HAP-1 (cell line): Measurements from ENCODE around the gene SYNJ2.

Experiments
- DNase-seq, 2 experiments: peaks; one replicate each; pipeline ENCODE4 v3.0.0-alpha.2; 2016 to 2020; ENCODE audit warnings: low spot score in 2 of 2
- H3K27me3 ChIP-seq: fragments of 250-450 bp; sonication (Bioruptor Pico); 2 replicates; pipeline ENCODE4 v1.5.1; 2020; ENCODE audit warnings: low read depth, mild to moderate bottlenecking, moderate library complexity
- H3K36me3 ChIP-seq: fragments of 250-450 bp; sonication (Bioruptor Pico); replicated peaks from 2 replicates; pipeline ENCODE4 v1.5.1; 2020; ENCODE audit warnings: mild to moderate bottlenecking
- H3K4me1 ChIP-seq: fragments of 250-450 bp; sonication (Bioruptor Pico); 2 replicates; pipeline ENCODE4 v1.5.1; 2020; ENCODE audit warnings: mild to moderate bottlenecking
- H3K4me3 ChIP-seq: fragments of 250-450 bp; sonication (Bioruptor Pico); 2 replicates; pipeline ENCODE4 v1.5.1; 2020; ENCODE audit warnings: mild to moderate bottlenecking, moderate library complexity
- H3K9me3 ChIP-seq: fragments of 250-450 bp; sonication (Bioruptor Pico); 2 replicates; pipeline ENCODE4 v1.5.1; 2020; ENCODE audit warnings: mild to moderate bottlenecking, moderate library complexity
- in situ Hi-C: fragments of 300-500 bp; cut with MboI; formaldehyde crosslinking; loops from 3 replicates; pipeline ENCODE4 v1.14.3; 2020; ENCODE audit warnings: low sequenced_read_pairs, inconsistent platforms, mixed read lengths

SYNJ2 gene

DNA sequence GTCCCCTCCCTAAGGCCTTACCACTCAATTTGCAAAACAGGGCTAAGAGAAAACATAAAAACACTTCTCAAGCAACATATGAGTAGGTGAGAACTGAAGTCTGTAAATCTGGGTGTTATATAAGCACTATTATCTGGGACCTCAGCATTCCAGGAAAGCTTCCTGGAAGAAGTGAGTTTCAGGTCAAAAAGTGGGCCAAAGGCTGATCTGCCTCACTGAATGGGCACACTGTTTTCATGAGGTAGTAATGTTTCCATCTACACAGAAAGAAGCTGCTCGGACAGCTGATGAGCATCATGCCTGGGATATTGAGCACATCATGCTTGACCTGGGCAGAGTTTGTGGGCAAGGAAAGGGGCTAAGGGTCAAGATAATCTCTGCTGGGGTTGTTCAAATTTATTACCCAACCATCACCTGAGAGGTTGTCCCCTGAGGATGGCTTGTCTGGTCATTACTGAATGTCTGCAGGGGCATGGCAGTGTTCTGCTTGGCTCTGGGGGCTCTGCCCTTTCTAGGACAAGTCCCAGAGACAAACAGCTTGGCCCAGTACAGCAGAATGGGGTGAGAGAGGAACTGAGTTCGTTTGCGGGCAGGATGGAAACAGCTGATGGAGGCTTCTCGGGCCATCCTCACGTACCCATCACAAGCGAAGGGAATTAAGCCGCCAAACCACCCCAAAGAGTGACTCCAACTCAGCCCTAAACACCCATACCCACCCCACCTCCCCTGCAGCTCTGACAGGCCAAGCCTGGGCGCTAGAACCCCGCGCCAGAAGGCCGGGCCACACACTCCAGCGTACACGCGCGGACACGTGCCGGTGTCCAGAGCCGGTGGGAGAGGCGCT, 1.2 kb upstream of the SYNJ2 start:
- Histone ChIP-seq H3K36me3 (no peaks in the 10 kb centered on the region), H3K27me3 (no peaks in the 10 kb centered on the region), H3K9me3 (no peaks in the 10 kb centered on the region), H3K4me3 (peak overlapping the region; percentile 58), H3K4me1 (peaks cover 17% of the 10 kb centered on the region)
- in situ Hi-C loops: no loop called here
- no peak for DNase-seq

GRCh38 chr6:157981132-157981394, 600 bp upstream of the SYNJ2 start:
- in situ Hi-C loops: no loop called here
- no peak for DNase-seq
- Histone ChIP-seq H3K9me3 (no peaks in the 10 kb centered on the region), H3K4me3 (peak overlapping the region; percentile 58), H3K4me1 (peaks cover 23% of the 10 kb centered on the region), H3K36me3 (no peaks in the 10 kb centered on the region), H3K27me3 (no peaks in the 10 kb centered on the region)

DNA sequence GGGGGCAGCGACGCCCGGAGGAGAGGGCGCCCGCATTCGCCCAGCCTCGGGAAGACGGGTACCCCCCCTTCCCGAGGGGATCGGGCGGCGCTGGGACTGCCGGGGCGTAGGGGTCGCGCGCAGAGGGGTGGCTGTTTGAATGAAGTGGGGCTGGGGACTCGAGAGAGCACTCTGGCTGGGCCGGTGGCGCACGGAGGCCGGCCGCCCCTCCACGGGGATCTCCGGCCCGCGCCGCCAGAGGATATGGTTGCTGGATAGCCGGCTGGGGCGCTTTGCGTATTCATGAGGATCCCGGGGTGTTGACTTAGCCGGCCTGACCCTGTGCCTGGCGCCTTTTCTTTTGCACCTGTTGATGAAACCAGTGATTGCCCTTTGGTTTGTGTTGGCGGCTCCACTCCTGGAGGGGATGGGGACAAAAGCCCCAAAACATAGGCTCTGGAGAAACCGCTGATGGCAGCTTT, 469 bp downstream of the SYNJ2 start:
- peak in 1 of 2 experiments; percentile 57 for DNase-seq
- no peaks in the 10 kb centered on the region for H3K27me3 ChIP-seq
- in situ Hi-C loops: no loop called here
- no peaks in the 10 kb centered on the region for H3K36me3 ChIP-seq
- peaks cover 27% of the 10 kb centered on the region for H3K4me1 ChIP-seq
- H3K4me3 ChIP-seq: peak overlapping the region; percentile 58
- no peaks in the 10 kb centered on the region for H3K9me3 ChIP-seq

DNA sequence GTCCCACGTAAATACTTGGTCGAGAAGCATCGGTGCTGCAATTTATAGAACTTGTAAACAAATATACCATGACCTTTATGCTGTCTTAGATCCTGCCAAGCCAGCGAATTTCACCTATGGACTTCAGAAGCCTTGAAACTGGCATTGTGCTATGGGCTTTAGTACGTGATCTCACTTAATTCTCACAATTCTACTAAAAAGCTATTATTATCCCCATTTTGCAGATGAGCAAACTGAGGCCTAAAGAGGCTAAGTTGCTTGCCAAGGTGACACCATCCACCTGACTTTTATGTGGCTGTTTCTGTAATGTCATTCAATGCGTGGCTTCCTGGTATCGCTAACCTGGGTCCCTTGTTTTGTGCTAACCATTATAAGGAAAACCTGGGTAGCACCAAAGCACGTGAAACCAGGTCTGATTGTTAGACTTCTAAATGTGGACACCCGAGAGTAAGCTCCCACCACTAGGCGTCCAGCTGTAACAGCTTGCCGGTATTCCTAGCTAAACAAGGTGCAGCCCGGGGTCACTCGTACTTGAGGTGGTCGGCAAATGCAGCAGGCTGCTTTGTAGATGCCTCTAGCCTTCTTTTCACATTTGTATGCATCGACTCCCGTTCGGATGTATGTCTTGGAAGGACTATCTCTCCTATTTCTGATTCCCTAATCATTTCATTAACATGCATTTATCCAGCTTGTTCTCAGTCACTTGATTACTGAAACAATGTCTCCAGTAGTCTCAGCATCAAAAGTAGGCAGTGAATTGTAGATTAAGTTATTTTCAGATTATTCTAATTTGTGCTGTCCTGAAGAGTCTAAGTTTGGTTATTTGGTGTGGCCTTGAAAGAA, 1.1 kb downstream of the SYNJ2 start:
- in situ Hi-C loops: no loop called here
- H3K36me3 ChIP-seq: no peaks in the 10 kb centered on the region
- H3K9me3 ChIP-seq: no peaks in the 10 kb centered on the region
- H3K27me3 ChIP-seq: no peaks in the 10 kb centered on the region
- peaks cover 27% of the 10 kb centered on the region for H3K4me1 ChIP-seq
- peak in 1 of 2 experiments; percentile 50 for DNase-seq
- H3K4me3 ChIP-seq: peak overlapping the region; percentile 58

- no peak for DNase-seq
- no peak overlapping the region for H3K4me3 ChIP-seq
- in situ Hi-C loops: no loop called here
- H3K27me3 ChIP-seq: no peaks in the 10 kb centered on the region
- H3K36me3 ChIP-seq: no peaks in the 10 kb centered on the region
- no peaks in the 10 kb centered on the region for H3K9me3 ChIP-seq
- peaks cover 27% of the 10 kb centered on the region for H3K4me1 ChIP-seq
These were observed 1.9 kb downstream of the SYNJ2 start for GRCh38 chr6:157983406-157984119.

DNA sequence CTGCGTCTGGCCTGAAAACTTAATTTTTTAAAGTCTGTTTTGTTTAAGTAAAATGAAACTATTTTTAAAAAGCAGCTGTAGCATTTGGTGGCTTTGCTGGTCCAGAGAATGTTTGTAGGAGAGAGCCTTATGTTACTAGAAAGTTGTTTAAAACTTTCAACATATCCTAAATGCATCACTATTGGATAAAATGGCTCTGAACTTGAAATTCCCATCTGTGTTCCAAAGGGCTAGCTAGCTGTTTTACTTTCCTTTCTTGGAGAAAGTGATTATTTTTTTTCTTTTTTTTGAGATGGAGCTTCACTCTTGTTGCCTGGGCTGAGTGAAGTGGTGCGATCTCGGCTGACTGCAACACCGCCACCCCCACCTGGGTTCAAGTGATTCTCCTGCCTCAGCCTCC, 2.5 kb downstream of the SYNJ2 start:
- H3K27me3 ChIP-seq: no peaks in the 10 kb centered on the region
- H3K9me3 ChIP-seq: no peaks in the 10 kb centered on the region
- H3K36me3 ChIP-seq: no peaks in the 10 kb centered on the region
- in situ Hi-C loops: no loop called here
- peaks cover 30% of the 10 kb centered on the region for H3K4me1 ChIP-seq
- DNase-seq: no peak
- no peak overlapping the region for H3K4me3 ChIP-seq

GRCh38 chr6:157984686-157985225, 3.1 kb downstream of the SYNJ2 start:
- Histone ChIP-seq H3K4me1 (peaks cover 34% of the 10 kb centered on the region), H3K9me3 (no peaks in the 10 kb centered on the region), H3K27me3 (no peaks in the 10 kb centered on the region), H3K4me3 (no peak overlapping the region), H3K36me3 (no peaks in the 10 kb centered on the region)
- no peak for DNase-seq
- in situ Hi-C loops: no loop called here

- H3K4me3 ChIP-seq: no peak overlapping the region
- H3K36me3 ChIP-seq: no peaks in the 10 kb centered on the region
- no peaks in the 10 kb centered on the region for H3K9me3 ChIP-seq
- in situ Hi-C loops: no loop called here
- no peaks in the 10 kb centered on the region for H3K27me3 ChIP-seq
- DNase-seq: peak; percentile 44 to 66
- peaks cover 35% of the 10 kb centered on the region for H3K4me1 ChIP-seq
These were observed 3.9 kb downstream of the SYNJ2 start for GRCh38 chr6:157985378-157986155.

DNA sequence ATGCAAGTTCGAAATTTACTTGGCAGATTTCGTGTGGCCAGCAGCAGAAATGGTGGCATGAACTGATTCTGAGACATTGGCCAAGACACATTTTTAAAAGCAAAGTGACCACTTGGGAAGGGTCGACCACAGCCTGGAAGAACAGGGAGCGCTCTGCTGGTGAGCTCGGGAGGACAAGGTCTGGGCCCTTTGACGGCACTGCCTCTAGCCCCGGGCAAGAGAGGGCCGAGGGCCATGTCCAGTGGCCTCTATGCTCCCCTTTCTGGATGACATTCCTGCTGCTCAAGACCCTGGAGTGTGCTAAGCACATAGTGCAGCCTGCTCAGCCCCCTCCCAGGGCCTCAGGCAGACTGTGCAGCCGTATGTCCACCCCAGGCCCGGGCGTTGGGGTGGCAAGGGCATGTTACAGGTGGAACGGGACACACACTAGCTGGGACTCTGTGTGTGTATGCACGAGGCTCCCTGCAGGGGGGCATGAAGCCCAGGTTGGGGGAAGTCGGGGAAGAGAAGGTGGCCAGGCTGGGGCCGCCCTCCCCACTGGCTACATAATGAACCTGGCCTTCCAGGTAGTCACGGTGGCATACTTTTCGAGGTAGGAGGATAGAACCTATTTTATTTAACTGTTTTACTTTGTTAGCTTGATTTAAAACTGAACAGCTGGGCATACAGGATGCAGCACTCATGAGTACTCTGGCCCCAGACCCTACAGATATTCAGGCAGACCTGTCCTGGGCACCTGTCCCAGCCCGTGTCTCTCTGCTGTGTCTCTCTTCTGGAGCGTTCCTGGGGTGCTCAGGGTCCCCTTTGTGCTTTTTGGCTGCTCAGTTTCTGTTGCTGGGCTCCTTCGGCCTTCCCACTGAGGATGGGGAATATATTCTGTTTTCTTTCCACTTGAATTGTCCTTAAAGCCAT, 6.4 kb downstream of the SYNJ2 start:
- no peaks in the 10 kb centered on the region for H3K27me3 ChIP-seq
- DNase-seq: no peak
- peaks cover 26% of the 10 kb centered on the region for H3K4me1 ChIP-seq
- no peaks in the 10 kb centered on the region for H3K36me3 ChIP-seq
- no peak overlapping the region for H3K4me3 ChIP-seq
- no peaks in the 10 kb centered on the region for H3K9me3 ChIP-seq
- in situ Hi-C loops: no loop called here

DNA sequence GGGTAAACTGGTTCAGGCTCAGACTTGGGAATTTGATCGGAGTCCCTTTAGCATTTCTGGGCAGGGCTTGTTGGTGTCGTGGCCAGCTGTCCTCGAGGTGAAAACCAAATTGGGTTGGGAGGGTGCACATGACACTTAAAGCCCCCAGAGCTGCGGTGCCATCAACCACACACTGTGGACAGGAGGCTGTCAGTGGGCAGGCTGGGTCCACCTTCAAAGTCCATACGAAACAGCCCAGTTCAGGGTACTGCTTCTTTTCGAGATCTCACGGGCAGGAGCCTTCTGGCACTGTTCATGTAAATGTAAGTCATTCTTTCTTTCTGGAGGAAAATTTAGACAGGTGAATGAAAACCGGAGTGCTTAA, 7.0 kb downstream of the SYNJ2 start:
- H3K9me3 ChIP-seq: no peaks in the 10 kb centered on the region
- H3K36me3 ChIP-seq: no peaks in the 10 kb centered on the region
- in situ Hi-C loops: no loop called here
- no peaks in the 10 kb centered on the region for H3K27me3 ChIP-seq
- peaks cover 26% of the 10 kb centered on the region for H3K4me1 ChIP-seq
- H3K4me3 ChIP-seq: no peak overlapping the region
- DNase-seq: no peak

- Histone ChIP-seq H3K4me1 (peaks cover 26% of the 10 kb centered on the region), H3K27me3 (no peaks in the 10 kb centered on the region), H3K36me3 (no peaks in the 10 kb centered on the region), H3K4me3 (no peak overlapping the region), H3K9me3 (no peaks in the 10 kb centered on the region)
- DNase-seq: peak; percentile 28 to 64
- in situ Hi-C loops: no loop called here
These were observed 8.1 kb downstream of the SYNJ2 start for GRCh38 chr6:157989541-157990289.
